ENCODE measurements around the gene RRAS.

GRCh38 chr19:49592486-49593232 lies 47.3 kb downstream of the RRAS start:
- TF ChIP-seq CTCF (IDR thresholded peaks at IDR 0.05; ENCODE audit: insufficient read depth, low read length, poor library complexity, severe bottlenecking) (no peak), EZH2phosphoT487 (conservative IDR thresholded peaks at IDR 0.05; ENCODE audit: low read length) (no peak)

Measured in SU-DHL-6 (cell line).